Esophagus muscularis mucosa (tissue), 4 donors: ENCODE results near the gene AGT.

ENCODE experiments used
- CTCF ChIP-seq, 3 experiments: fragments of 200-600 bp in 2 of 3; fragments of 450-650 bp in 1 of 3; sonication (generic) in 2 of 3; IDR thresholded peaks; one replicate each; pipeline ENCODE4 v1.5.1; 2017 to 2019; ENCODE audit warnings: antibody characterized with exemption in 3 of 3, mild to moderate bottlenecking in 2 of 3, moderate library complexity in 1 of 3
- EP300 ChIP-seq: sonication (generic); formaldehyde crosslinking; IDR thresholded peaks from one replicate; pipeline ENCODE4 v1.6.1; 2017; ENCODE audit warnings: antibody characterized with exemption
- POLR2A ChIP-seq: fragments of 450-650 bp; IDR thresholded peaks from one replicate; pipeline ENCODE4 v1.6.1; 2017; ENCODE audit warnings: antibody characterized with exemption, moderate library complexity, mild to moderate bottlenecking, low read depth
- POLR2AphosphoS5 ChIP-seq, 2 donors: sonication (generic); formaldehyde crosslinking; IDR thresholded peaks; one replicate each; pipeline ENCODE4 v1.6.1; 2017; ENCODE audit warnings: antibody characterized with exemption in 2 of 2

DNA sequence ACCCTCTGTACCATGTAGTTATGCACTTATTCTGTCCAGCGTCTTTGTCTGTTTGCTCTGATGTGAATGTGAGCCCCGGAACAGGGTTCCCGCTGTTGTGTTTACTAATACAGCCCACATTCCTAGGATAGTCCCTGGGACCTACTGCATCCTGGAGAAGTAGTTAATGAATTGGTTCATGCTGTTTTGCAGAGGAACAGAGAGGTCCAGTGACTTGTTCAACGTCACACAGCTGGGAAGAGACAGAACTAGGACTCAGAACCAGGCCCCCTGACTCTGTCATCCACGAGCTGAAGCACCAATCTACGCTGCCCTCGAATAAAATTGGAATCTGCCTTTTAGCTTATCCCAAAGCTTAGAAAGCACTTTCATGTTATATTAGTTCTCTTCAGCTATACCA lies 784 bp downstream of the AGT start:
- TF ChIP-seq CTCF (IDR thresholded peaks at IDR 0.05) (no peak), POLR2A (no peak), POLR2AphosphoS5 (IDR thresholded peaks at IDR 0.05) (no peak), EP300 (no peak)
